ENCODE measurements around the gene ACLY.

Gene ACLY

GRCh38 chr17:41925991-41926590 is 7.3 kb upstream of the ACLY start:
- H3K36me3 Mint-ChIP-seq (ENCODE audit: low read depth) = no peaks in the 10 kb centered on the region
- peaks cover 43% of the 10 kb centered on the region for H3K4me1 Mint-ChIP-seq
- H3K9me3 Mint-ChIP-seq = no peaks in the 10 kb centered on the region
- H3K27ac Mint-ChIP-seq = no peak overlapping the region
- peaks cover 5% of the 10 kb centered on the region for H3K27me3 Mint-ChIP-seq (ENCODE audit: low read depth, poor library complexity)
- no peak for TF ChIP-seq CTCF (IDR thresholded peaks at IDR 0.05)
- DNase-seq = no peak
- no peak overlapping the region for H3K4me3 Mint-ChIP-seq

GRCh38 chr17:41920580-41920955 is 1.8 kb upstream of the ACLY start:
- no peak for TF ChIP-seq CTCF (IDR thresholded peaks at IDR 0.05)
- H3K4me3 Mint-ChIP-seq = no peak overlapping the region

GRCh38 chr17:41919840-41920579 is 1.3 kb upstream of the ACLY start:
- peaks cover 5% of the 10 kb centered on the region for H3K36me3 Mint-ChIP-seq (ENCODE audit: low read depth)
- H3K9me3 Mint-ChIP-seq = no peaks in the 10 kb centered on the region
- H3K27me3 Mint-ChIP-seq (ENCODE audit: low read depth, poor library complexity) = peaks cover 8% of the 10 kb centered on the region
- peak; percentile 13 for DNase-seq
- no peak for TF ChIP-seq CTCF (IDR thresholded peaks at IDR 0.05)
- H3K4me3 Mint-ChIP-seq = peak overlapping the region; percentile 89
- H3K27ac Mint-ChIP-seq = peak overlapping the region; percentile 79
- H3K4me1 Mint-ChIP-seq = peaks cover 60% of the 10 kb centered on the region

More at GRCh38 chr17:41920580-41920955, 1.8 kb upstream of the ACLY start:
- Mint-ChIP-seq H3K9me3 (no peaks in the 10 kb centered on the region), H3K36me3 (ENCODE audit: low read depth) (peaks cover 5% of the 10 kb centered on the region), H3K27ac (no peak overlapping the region), H3K27me3 (ENCODE audit: low read depth, poor library complexity) (peaks cover 8% of the 10 kb centered on the region), H3K4me1 (peaks cover 54% of the 10 kb centered on the region)
- no peak for DNase-seq

GRCh38 chr17:41919165-41919817 is 540 bp upstream of the ACLY start:
- TF ChIP-seq CTCF (IDR thresholded peaks at IDR 0.05) = no peak
- Mint-ChIP-seq H3K9me3 (no peaks in the 10 kb centered on the region), H3K4me3 (peak overlapping the region; percentile 89)

GRCh38 chr17:41917679-41918313 is 955 bp downstream of the ACLY start:
- peaks cover 67% of the 10 kb centered on the region for H3K4me1 Mint-ChIP-seq
- peaks cover 5% of the 10 kb centered on the region for H3K27me3 Mint-ChIP-seq (ENCODE audit: low read depth, poor library complexity)
- H3K36me3 Mint-ChIP-seq (ENCODE audit: low read depth) = peaks cover 16% of the 10 kb centered on the region
- no peak for TF ChIP-seq CTCF (IDR thresholded peaks at IDR 0.05)
- H3K27ac Mint-ChIP-seq = peak overlapping the region; percentile 45
- no peaks in the 10 kb centered on the region for H3K9me3 Mint-ChIP-seq
- peak; percentile 38 for DNase-seq
- H3K4me3 Mint-ChIP-seq = peak overlapping the region; percentile 89

More at GRCh38 chr17:41919165-41919817, 540 bp upstream of the ACLY start:
- peaks cover 6% of the 10 kb centered on the region for H3K27me3 Mint-ChIP-seq (ENCODE audit: low read depth, poor library complexity)
- peak overlapping the region; percentile 79 for H3K27ac Mint-ChIP-seq
- peaks cover 5% of the 10 kb centered on the region for H3K36me3 Mint-ChIP-seq (ENCODE audit: low read depth)
- H3K4me1 Mint-ChIP-seq = peaks cover 60% of the 10 kb centered on the region
- no peak for DNase-seq

Measured in nephron progenitor cell (in vitro differentiated cells).